BJ (cell line): Measurements from ENCODE around the gene PACS1. TPM values are rescaled to one million over a fixed set of nuclear protein-coding genes. Genes with fewer than 3 reads are reported as not detected.

ENCODE experiments used
- CTCF ChIA-PET: fragments of 350-600 bp; formaldehyde crosslinking; extraction: SDS; loops from one replicate; lab custom pipeline; 2021; ENCODE audit warnings: antibody characterized with exemption, inconsistent platforms; lab: Yijun Ruan, JAX
- POLR2A ChIA-PET: fragments of 300-600 bp; sonication (Branson Sonifier 250); formaldehyde crosslinking; extraction: SDS; loops from one replicate; lab custom pipeline; 2021; ENCODE audit warnings: antibody characterized with exemption; lab: Charles Lee
- DNase-seq: peaks from one replicate; pipeline ENCODE4 v3.0.0-alpha.2; 2011; ENCODE audit warnings: low read depth
- H3K27me3 ChIP-seq: 2 replicates; pipeline ENCODE4 v1.6.0; 2011; ENCODE audit warnings: low read length; ENCODE audit not compliant: control insufficient read depth, insufficient read depth
- H3K36me3 ChIP-seq: 2 replicates; pipeline ENCODE4 v1.5.1; 2011; ENCODE audit warnings: low read length; ENCODE audit not compliant: control insufficient read depth, insufficient read depth
- H3K4me3 ChIP-seq: 2 replicates; pipeline ENCODE4 v1.5.1; 2011; ENCODE audit warnings: low read depth, mild to moderate bottlenecking, control low read depth, low read length
- CTCF ChIP-seq: IDR thresholded peaks from 2 replicates; pipeline ENCODE4 v1.5.1; 2011; ENCODE audit warnings: low read depth, mild to moderate bottlenecking, control low read depth, inconsistent platforms, low read length, moderate library complexity; ENCODE audit not compliant: insufficient read depth
- polyA plus RNA-seq: library from polyadenylated mRNA; depleted of rRNA; stranded (reverse); fragments of >200 nt; gene quantifications from 2 replicates; pipeline ENCODE4 v1.2.3, GENCODE V29; 2011

Gene PACS1
- polyA plus RNA-seq, 1 experiment, result 34.3 TPM

GRCh38 chr11:66259225-66259624 is 189.2 kb downstream of the PACS1 start:
- peaks cover 23% of the 10 kb centered on the region for H3K36me3 ChIP-seq
- H3K4me3 ChIP-seq, result no peak overlapping the region
- no peak for TF ChIP-seq CTCF
- no peaks in the 10 kb centered on the region for H3K27me3 ChIP-seq
- CTCF ChIA-PET, result interaction anchor here (0.6 to 1.6 kb wide), 4 partner anchors 12 to 310 kb away, joined by 3 to 7 read pairs (median 4); no protein-coding TSS in a partner anchor
- POLR2A ChIA-PET, result no interaction called here
- no peak for DNase-seq

- H3K36me3 ChIP-seq, result peaks cover 27% of the 10 kb centered on the region
- POLR2A ChIA-PET, result no interaction called here
Observed at GRCh38 chr11:66259956-66260355, 189.9 kb downstream of the PACS1 start.

GRCh38 chr11:66261578-66261977 is 191.5 kb downstream of the PACS1 start:
- peaks cover 37% of the 10 kb centered on the region for H3K36me3 ChIP-seq
- TF ChIP-seq CTCF, result no peak
- H3K27me3 ChIP-seq, result no peaks in the 10 kb centered on the region
- ChIA-PET POLR2A (no interaction called here), CTCF (interaction anchor here (1.5 to 2.1 kb wide), 2 partner anchors 39 to 193 kb away, joined by 3 to 7 read pairs; no protein-coding TSS in a partner anchor)
- no peak overlapping the region for H3K4me3 ChIP-seq
- DNase-seq, result no peak

More at GRCh38 chr11:66259956-66260355, 189.9 kb downstream of the PACS1 start:
- no peak for TF ChIP-seq CTCF
- no peak for DNase-seq
- CTCF ChIA-PET, result interaction anchor here (0.9 to 1.6 kb wide), 3 partner anchors 23 to 52 kb away, joined by 3 to 4 read pairs (median 4); no protein-coding TSS in a partner anchor
- H3K27me3 ChIP-seq, result no peaks in the 10 kb centered on the region
- H3K4me3 ChIP-seq, result no peak overlapping the region

GRCh38 chr11:66262191-66262590 is 192.1 kb downstream of the PACS1 start:
- ChIA-PET CTCF (interaction anchor here (1.3 to 2.1 kb wide), 3 partner anchors 21 to 193 kb away, joined by 3 to 7 read pairs (median 4); no protein-coding TSS in a partner anchor), POLR2A (no interaction called here)
- no peak overlapping the region for H3K4me3 ChIP-seq

GRCh38 chr11:66262696-66263095 is 192.6 kb downstream of the PACS1 start:
- ChIA-PET POLR2A (no interaction called here), CTCF (interaction anchor here (1.3 to 2.1 kb wide), 3 partner anchors 20 to 194 kb away, joined by 4 to 7 read pairs (median 5); no protein-coding TSS in a partner anchor)
- DNase-seq, result no peak
- no peak for TF ChIP-seq CTCF
- H3K36me3 ChIP-seq, result peaks cover 39% of the 10 kb centered on the region
- no peak overlapping the region for H3K4me3 ChIP-seq
- H3K27me3 ChIP-seq, result no peaks in the 10 kb centered on the region

More at GRCh38 chr11:66262191-66262590, 192.1 kb downstream of the PACS1 start:
- Histone ChIP-seq H3K27me3 (no peaks in the 10 kb centered on the region), H3K36me3 (peaks cover 39% of the 10 kb centered on the region)
- TF ChIP-seq CTCF, result no peak
- no peak for DNase-seq
